Subcutaneous abdominal adipose tissue (tissue), 5 donors: Measurements from ENCODE around the gene VWCE.
"Not testable (repeated sequence)": the region's sequence is repeated elsewhere in the genome, so short reads cannot be mapped to it uniquely, and the experiment has no call there.

ENCODE experiments used
- H3K27ac ChIP-seq: one replicate; pipeline ENCODE4 v1.7.0; 2013; ENCODE audit warnings: low read depth, mild to moderate bottlenecking, inconsistent platforms, low read length, moderate library complexity
- H3K27me3 ChIP-seq, 5 donors: one replicate each; pipeline ENCODE4 v1.7.0; 2013; ENCODE audit warnings: low read length in 5 of 5, inconsistent platforms in 1 of 5; ENCODE audit not compliant: control insufficient read depth in 5 of 5, insufficient read depth in 4 of 5
- H3K36me3 ChIP-seq, 5 donors: one replicate each; pipeline ENCODE4 v1.7.0; 2013; ENCODE audit warnings: low read length in 5 of 5; ENCODE audit not compliant: control insufficient read depth in 5 of 5, insufficient read depth in 5 of 5
- H3K4me1 ChIP-seq, 5 donors: one replicate each; pipeline ENCODE4 v1.7.0; 2013; ENCODE audit warnings: low read length in 5 of 5, mild to moderate bottlenecking in 3 of 5, moderate library complexity in 1 of 5; ENCODE audit not compliant: control insufficient read depth in 5 of 5, insufficient read depth in 5 of 5
- H3K4me3 ChIP-seq, 5 donors: one replicate each; pipeline ENCODE4 v1.7.0; 2013; ENCODE audit warnings: low read length in 5 of 5, low read depth in 1 of 5
- H3K9ac ChIP-seq, 5 donors: one replicate each; pipeline ENCODE4 v1.7.0; 2013; ENCODE audit warnings: low read length in 5 of 5, mild to moderate bottlenecking in 4 of 5, moderate library complexity in 3 of 5
- H3K9me3 ChIP-seq, 5 donors: one replicate each; pipeline ENCODE4 v1.7.0; 2013; ENCODE audit warnings: low read length in 5 of 5; ENCODE audit not compliant: control insufficient read depth in 5 of 5
- donor health status: healthy.
- donor health status: healthy.
- donor health status: healthy.
- donor health status: healthy.
- donor health status: healthy.

Gene VWCE

GRCh38 chr11:61241526-61241925 is 53.6 kb downstream of the VWCE start:
- H3K36me3 ChIP-seq, H3K9me3 ChIP-seq, H3K27ac ChIP-seq, H3K9ac ChIP-seq, H3K4me3 ChIP-seq, H3K4me1 ChIP-seq, H3K27me3 ChIP-seq: not testable (repeated sequence)

GRCh38 chr11:61240875-61241274 is 54.2 kb downstream of the VWCE start, which contains the start of gene PGA5:
Gene PGA5 (plus strand): TSS chr11:61241175. CDS start chr11:61241227, 52 bp downstream.
- H3K27me3 ChIP-seq, H3K4me1 ChIP-seq, H3K9ac ChIP-seq, H3K4me3 ChIP-seq, H3K36me3 ChIP-seq, H3K9me3 ChIP-seq, H3K27ac ChIP-seq: not testable (repeated sequence)

- not testable (repeated sequence) for H3K4me1 ChIP-seq
These were observed 54.8 kb downstream of the VWCE start for GRCh38 chr11:61240288-61240687.

GRCh38 chr11:61237130-61237529 is 58.0 kb downstream of the VWCE start:
- not testable (repeated sequence) for H3K4me1 ChIP-seq, H3K27me3 ChIP-seq, H3K9me3 ChIP-seq

More at GRCh38 chr11:61240288-61240687, 54.8 kb downstream of the VWCE start:
- not testable (repeated sequence) for H3K9me3 ChIP-seq, H3K27me3 ChIP-seq, H3K27ac ChIP-seq, H3K4me3 ChIP-seq, H3K9ac ChIP-seq, H3K36me3 ChIP-seq

GRCh38 chr11:61232548-61233145 is 62.5 kb downstream of the VWCE start:
- not testable (repeated sequence) for H3K9me3 ChIP-seq, H3K36me3 ChIP-seq, H3K4me3 ChIP-seq, H3K27me3 ChIP-seq, H3K27ac ChIP-seq, H3K4me1 ChIP-seq, H3K9ac ChIP-seq

More at GRCh38 chr11:61237130-61237529, 58.0 kb downstream of the VWCE start:
- H3K36me3 ChIP-seq, H3K27ac ChIP-seq, H3K4me3 ChIP-seq, H3K9ac ChIP-seq: not testable (repeated sequence)

- H3K4me1 ChIP-seq, H3K4me3 ChIP-seq, H3K27me3 ChIP-seq, H3K9ac ChIP-seq, H3K27ac ChIP-seq, H3K9me3 ChIP-seq, H3K36me3 ChIP-seq: not testable (repeated sequence)
These were observed 63.5 kb downstream of the VWCE start for GRCh38 chr11:61231585-61231984.

- not testable (repeated sequence) for H3K9ac ChIP-seq, H3K4me3 ChIP-seq, H3K27me3 ChIP-seq, H3K9me3 ChIP-seq, H3K36me3 ChIP-seq, H3K27ac ChIP-seq, H3K4me1 ChIP-seq
These were observed 64.1 kb downstream of the VWCE start for GRCh38 chr11:61231033-61231432.

- H3K36me3 ChIP-seq, H3K4me1 ChIP-seq, H3K27me3 ChIP-seq, H3K9me3 ChIP-seq, H3K27ac ChIP-seq, H3K4me3 ChIP-seq, H3K9ac ChIP-seq: not testable (repeated sequence)
These were observed 65.7 kb downstream of the VWCE start for GRCh38 chr11:61229458-61229857.

- H3K27ac ChIP-seq: not testable (repeated sequence)
These were observed 68.5 kb downstream of the VWCE start for GRCh38 chr11:61226457-61227137.

GRCh38 chr11:61222692-61223091 is 72.4 kb downstream of the VWCE start:
- not testable (repeated sequence) for H3K4me3 ChIP-seq, H3K9ac ChIP-seq, H3K4me1 ChIP-seq, H3K27ac ChIP-seq, H3K27me3 ChIP-seq, H3K36me3 ChIP-seq, H3K9me3 ChIP-seq

More at GRCh38 chr11:61226457-61227137, 68.5 kb downstream of the VWCE start:
- H3K36me3 ChIP-seq, H3K4me1 ChIP-seq, H3K9me3 ChIP-seq, H3K27me3 ChIP-seq, H3K4me3 ChIP-seq, H3K9ac ChIP-seq: not testable (repeated sequence)
